ENCODE measurements around the gene KBTBD12.

- no peak for TF ChIP-seq CTCF (IDR thresholded peaks at IDR 0.05; ENCODE audit: low read depth, low read length, missing input control)
- no peak for TF ChIP-seq GABPA (IDR thresholded peaks at IDR 0.05 in 1 of 2, conservative IDR thresholded peaks at IDR 0.05 in 1 of 2)
- no peak for TF ChIP-seq ZBTB33 (IDR thresholded peaks at IDR 0.05)
- no peak for TF ChIP-seq REST (IDR thresholded peaks at IDR 0.05)
- no peak for TF ChIP-seq RXRA (IDR thresholded peaks at IDR 0.05)
- TF ChIP-seq ATF3 (IDR thresholded peaks at IDR 0.05) = no peak
- no peak for TF ChIP-seq YY1 (IDR thresholded peaks at IDR 0.05)
- no peak for TF ChIP-seq EGR1 (IDR thresholded peaks at IDR 0.05; ENCODE audit: low read depth in 2 of 2)
- TF ChIP-seq SP1 (IDR thresholded peaks at IDR 0.05) = no peak
- no peak for TF ChIP-seq RAD21 (IDR thresholded peaks at IDR 0.05)
- TF ChIP-seq TAF1 (conservative IDR thresholded peaks at IDR 0.05) = no peak
- TF ChIP-seq MAX (IDR thresholded peaks at IDR 0.05) = no peak
- no peak for TF ChIP-seq FOXA1 (IDR thresholded peaks at IDR 0.05)
These were observed 45.5 kb downstream of the KBTBD12 start for GRCh38 chr3:127960421-127960965.

Measured in liver (tissue), 3 donors.